AG08395 (cell line): ENCODE results near the gene CMYA5.
"Not testable (repeated sequence)": the region's sequence is repeated elsewhere in the genome, so short reads cannot be mapped to it uniquely, and the experiment has no call there.

Experiments used
- DNase-seq: peaks from one replicate; pipeline ENCODE4 v3.0.0; 2012; ENCODE audit warnings: mixed read lengths, low spot score

Gene CMYA5

GRCh38 chr5:79689541-79690466 is at the start of gene CMYA5:
CMYA5 (plus strand) TSS chr5:79689836; CDS start chr5:79689908, 72 bp downstream.
- DNase-seq, result peak; percentile 31

- DNase-seq, result no peak
Observed at GRCh38 chr5:79640571-79641055, 49.0 kb upstream of the CMYA5 start.

GRCh38 chr5:79641414-79641813 is 48.2 kb upstream of the CMYA5 start:
- no peak for DNase-seq

- DNase-seq, result no peak
Observed at GRCh38 chr5:79642210-79642609, 47.4 kb upstream of the CMYA5 start.

- DNase-seq, result no peak
Observed at GRCh38 chr5:79653843-79654242, 35.8 kb upstream of the CMYA5 start.

GRCh38 chr5:79663212-79663611 is 26.4 kb upstream of the CMYA5 start:
- DNase-seq, result no peak

GRCh38 chr5:79666758-79667157 is 22.9 kb upstream of the CMYA5 start:
- no peak for DNase-seq

GRCh38 chr5:79672392-79672791 is 17.2 kb upstream of the CMYA5 start:
- DNase-seq, result no peak

- DNase-seq, result not testable (repeated sequence)
Observed at GRCh38 chr5:79676354-79676753, 13.3 kb upstream of the CMYA5 start.

GRCh38 chr5:79682102-79682501 is 7.5 kb upstream of the CMYA5 start:
- DNase-seq, result not testable (repeated sequence)

- no peak for DNase-seq
Observed at GRCh38 chr5:79684782-79685181, 4.9 kb upstream of the CMYA5 start.

GRCh38 chr5:79685627-79686026 is 4.0 kb upstream of the CMYA5 start:
- no peak for DNase-seq

GRCh38 chr5:79686799-79687198 is 2.8 kb upstream of the CMYA5 start:
- peak; percentile 24 for DNase-seq

- no peak for DNase-seq
Observed at GRCh38 chr5:79687889-79688288, 1.7 kb upstream of the CMYA5 start.

GRCh38 chr5:79691007-79691406 is 1.4 kb downstream of the CMYA5 start:
- DNase-seq, result no peak

- DNase-seq, result no peak
Observed at GRCh38 chr5:79692596-79692995, 3.0 kb downstream of the CMYA5 start.

- no peak for DNase-seq
Observed at GRCh38 chr5:79694183-79694582, 4.5 kb downstream of the CMYA5 start.

GRCh38 chr5:79694652-79695051 is 5.0 kb downstream of the CMYA5 start:
- no peak for DNase-seq

GRCh38 chr5:79695526-79695925 is 5.9 kb downstream of the CMYA5 start:
- no peak for DNase-seq

GRCh38 chr5:79697222-79698170 is 7.9 kb downstream of the CMYA5 start:
- DNase-seq, result peak; percentile 24

GRCh38 chr5:79699763-79700400 is 10.2 kb downstream of the CMYA5 start:
- no peak for DNase-seq
